Middle frontal gyrus (tissue), 1 donor: ENCODE measurements around the gene FOXQ1.
"Not testable (repeated sequence)": the region's sequence is repeated elsewhere in the genome, so short reads cannot be mapped to it uniquely, and the experiment has no call there.

Source experiments
- DNase-seq: peaks from one replicate; pipeline ENCODE4 v3.0.0-alpha.2; 2015; ENCODE audit warnings: low spot score; ENCODE audit errors: extremely low spot score

Gene FOXQ1

GRCh38 chr6:1290805-1291204 lies 21.1 kb upstream of the FOXQ1 start:
- DNase-seq: no peak

- no peak for DNase-seq
Observed at GRCh38 chr6:1291381-1291780, 20.5 kb upstream of the FOXQ1 start.

- no peak for DNase-seq
Observed at GRCh38 chr6:1295420-1295819, 16.5 kb upstream of the FOXQ1 start.

- DNase-seq: no peak
Observed at GRCh38 chr6:1296079-1296478, 15.8 kb upstream of the FOXQ1 start.

GRCh38 chr6:1296542-1296941 lies 15.4 kb upstream of the FOXQ1 start:
- DNase-seq: no peak

- no peak for DNase-seq
Observed at GRCh38 chr6:1297746-1298145, 14.2 kb upstream of the FOXQ1 start.

- DNase-seq: no peak
Observed at GRCh38 chr6:1298768-1299167, 13.1 kb upstream of the FOXQ1 start.

- no peak for DNase-seq
Observed at GRCh38 chr6:1306133-1306532, 5.8 kb upstream of the FOXQ1 start.

GRCh38 chr6:1309366-1309765 lies 2.5 kb upstream of the FOXQ1 start:
- no peak for DNase-seq

GRCh38 chr6:1310628-1311399 lies 1.1 kb upstream of the FOXQ1 start:
- DNase-seq: no peak

- DNase-seq: no peak
Observed at GRCh38 chr6:1312203-1312472, 240 bp downstream of the FOXQ1 start.

- DNase-seq: no peak
Observed at GRCh38 chr6:1312473-1313367, 822 bp downstream of the FOXQ1 start.

- DNase-seq: no peak
Observed at GRCh38 chr6:1313384-1313766, 1.5 kb downstream of the FOXQ1 start.

GRCh38 chr6:1313767-1314503 lies 2.0 kb downstream of the FOXQ1 start:
- no peak for DNase-seq

GRCh38 chr6:1314617-1315016 lies 2.7 kb downstream of the FOXQ1 start:
- no peak for DNase-seq

- no peak for DNase-seq
Observed at GRCh38 chr6:1315201-1315559, 3.3 kb downstream of the FOXQ1 start.

- DNase-seq: no peak
Observed at GRCh38 chr6:1315560-1316386, 3.9 kb downstream of the FOXQ1 start.

- DNase-seq: no peak
Observed at GRCh38 chr6:1316489-1316971, 4.6 kb downstream of the FOXQ1 start.

GRCh38 chr6:1317302-1317815 lies 5.5 kb downstream of the FOXQ1 start:
- DNase-seq: no peak

- no peak for DNase-seq
Observed at GRCh38 chr6:1318036-1318435, 6.1 kb downstream of the FOXQ1 start.

GRCh38 chr6:1318584-1318983 lies 6.7 kb downstream of the FOXQ1 start:
- not testable (repeated sequence) for DNase-seq
